Kidney epithelial cell (primary cell): ENCODE measurements around the gene TEX26. TPM values are rescaled to one million over a fixed set of nuclear protein-coding genes. Genes with fewer than 3 reads are reported as not detected.

Experiments
- DNase-seq: peaks from one replicate; pipeline ENCODE4 v3.0.0-alpha.2; 2010; ENCODE audit warnings: low read depth
- H3K27me3 ChIP-seq: 2 replicates; pipeline ENCODE4 v1.6.0; 2011; ENCODE audit warnings: low read length; ENCODE audit not compliant: control insufficient read depth, insufficient read depth
- H3K36me3 ChIP-seq: 2 replicates; pipeline ENCODE4 v1.5.1; 2011; ENCODE audit warnings: low read length; ENCODE audit not compliant: control insufficient read depth, insufficient read depth
- H3K4me3 ChIP-seq: 2 replicates; pipeline ENCODE4 v1.5.1; 2011; ENCODE audit warnings: low read depth, mild to moderate bottlenecking, control low read depth, low read length
- total RNA-seq: library from RNA; depleted of rRNA; stranded (reverse); fragments of >200 nt; gene quantifications from 2 replicates; pipeline ENCODE4 v1.2.3, GENCODE V29; 2015
- TF ChIP-seq, protein P1 (sequence below): IDR thresholded peaks from 2 replicates; pipeline ENCODE4 v1.5.1; 2011; ENCODE audit warnings: mild to moderate bottlenecking, moderate library complexity, low read length, control low read depth, inconsistent platforms; ENCODE audit not compliant: insufficient read depth, poor library complexity, severe bottlenecking

Gene TEX26
- total RNA-seq, 1 donor from 2014 or later = not detected

- TF ChIP-seq, protein P1, sequence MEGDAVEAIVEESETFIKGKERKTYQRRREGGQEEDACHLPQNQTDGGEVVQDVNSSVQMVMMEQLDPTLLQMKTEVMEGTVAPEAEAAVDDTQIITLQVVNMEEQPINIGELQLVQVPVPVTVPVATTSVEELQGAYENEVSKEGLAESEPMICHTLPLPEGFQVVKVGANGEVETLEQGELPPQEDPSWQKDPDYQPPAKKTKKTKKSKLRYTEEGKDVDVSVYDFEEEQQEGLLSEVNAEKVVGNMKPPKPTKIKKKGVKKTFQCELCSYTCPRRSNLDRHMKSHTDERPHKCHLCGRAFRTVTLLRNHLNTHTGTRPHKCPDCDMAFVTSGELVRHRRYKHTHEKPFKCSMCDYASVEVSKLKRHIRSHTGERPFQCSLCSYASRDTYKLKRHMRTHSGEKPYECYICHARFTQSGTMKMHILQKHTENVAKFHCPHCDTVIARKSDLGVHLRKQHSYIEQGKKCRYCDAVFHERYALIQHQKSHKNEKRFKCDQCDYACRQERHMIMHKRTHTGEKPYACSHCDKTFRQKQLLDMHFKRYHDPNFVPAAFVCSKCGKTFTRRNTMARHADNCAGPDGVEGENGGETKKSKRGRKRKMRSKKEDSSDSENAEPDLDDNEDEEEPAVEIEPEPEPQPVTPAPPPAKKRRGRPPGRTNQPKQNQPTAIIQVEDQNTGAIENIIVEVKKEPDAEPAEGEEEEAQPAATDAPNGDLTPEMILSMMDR = no peak
- peak; percentile 41 for DNase-seq
- Histone ChIP-seq H3K4me3 (no peak overlapping the region), H3K27me3 (no peaks in the 10 kb centered on the region), H3K36me3 (no peaks in the 10 kb centered on the region)
Measured at GRCh38 chr13:30895773-30896172, 36.7 kb upstream of the TEX26 start.

- TF ChIP-seq, protein P1 = no peak
- Histone ChIP-seq H3K36me3 (no peaks in the 10 kb centered on the region), H3K4me3 (no peak overlapping the region), H3K27me3 (no peaks in the 10 kb centered on the region)
- no peak for DNase-seq
Measured at GRCh38 chr13:30898070-30898469, 34.4 kb upstream of the TEX26 start.

GRCh38 chr13:30898678-30899241, 33.7 kb upstream of the TEX26 start:
- DNase-seq = peak; percentile 44
- Histone ChIP-seq H3K36me3 (no peaks in the 10 kb centered on the region), H3K27me3 (no peaks in the 10 kb centered on the region), H3K4me3 (no peak overlapping the region)
- TF ChIP-seq, protein P1 = no peak

DNA sequence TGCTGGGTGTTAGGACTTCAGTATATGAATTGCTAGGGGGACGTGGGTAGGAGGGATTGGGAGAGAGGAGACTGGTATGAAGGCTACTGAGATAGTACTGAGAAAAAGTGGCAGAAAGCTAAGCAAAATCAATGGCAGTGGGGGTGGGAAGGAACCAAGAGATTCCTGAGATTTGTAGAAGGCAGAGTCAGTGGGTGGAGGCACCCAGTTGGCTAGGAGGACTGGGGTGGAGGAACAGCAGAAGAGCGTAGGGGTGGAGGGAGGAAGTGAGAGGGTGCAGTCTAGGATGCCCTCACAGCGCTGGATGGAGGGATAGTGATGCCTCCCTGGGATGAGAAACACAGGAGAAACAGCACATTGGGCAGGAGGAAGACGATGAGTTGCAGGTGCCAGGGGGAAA, 32.0 kb upstream of the TEX26 start:
- H3K36me3 ChIP-seq = no peaks in the 10 kb centered on the region
- no peak for DNase-seq
- no peak overlapping the region for H3K4me3 ChIP-seq
- no peaks in the 10 kb centered on the region for H3K27me3 ChIP-seq
- TF ChIP-seq, protein P1 = no peak

- TF ChIP-seq, protein P1 = no peak
Measured at GRCh38 chr13:30900952-30901749, 31.3 kb upstream of the TEX26 start.

More at GRCh38 chr13:30900952-30901749, 31.3 kb upstream of the TEX26 start:
- Histone ChIP-seq H3K36me3 (no peaks in the 10 kb centered on the region), H3K27me3 (peaks cover 6% of the 10 kb centered on the region), H3K4me3 (no peak overlapping the region)
- no peak for DNase-seq
